Right lobe of liver (tissue), 6 donors: ENCODE data around the gene PDGFA. TPM values are rescaled to one million over a fixed set of nuclear protein-coding genes. Genes with fewer than 3 reads are reported as not detected.

ENCODE experiments used
- ATAC-seq, 4 donors: fragments of 200-7000 bp; cut with Tn5 transposase; one replicate each; pipeline ENCODE4 v1.9.1; 2020; ENCODE audit warnings: mild to moderate bottlenecking in 4 of 4, moderate library complexity in 4 of 4
- DNase-seq, 3 donors: peaks; one replicate each; pipeline ENCODE4 v3.0.0-alpha.2; 2020
- H3K27ac ChIP-seq, 3 donors: fragments of 200-600 bp; one replicate each; pipeline ENCODE4 v1.8.0; 2022
- H3K27me3 ChIP-seq, 2 donors: fragments of 200-600 bp; one replicate each; pipeline ENCODE4 v1.8.0; 2022
- H3K36me3 ChIP-seq, 4 donors: fragments of 200-600 bp; sonication (generic) in 1 of 4; one replicate each; pipeline versions ENCODE4 v1.5.1 to v1.8.0; 2017 to 2022; ENCODE audit warnings: control low read depth in 1 of 4
- H3K4me1 ChIP-seq, 4 donors: fragments of 200-600 bp; sonication (generic) in 1 of 4; one replicate each; pipeline versions ENCODE4 v1.5.1 to v1.8.0; 2017 to 2022; ENCODE audit warnings: control low read depth in 1 of 4
- H3K4me3 ChIP-seq, 3 donors: fragments of 200-600 bp; one replicate each; pipeline ENCODE4 v1.8.0; 2022
- H3K9me3 ChIP-seq, 4 donors: fragments of 200-600 bp; sonication (generic) in 1 of 4; one replicate each; pipeline versions ENCODE4 v1.5.1 to v1.8.0; 2017 to 2022; ENCODE audit warnings: control low read depth in 1 of 4
- CTCF ChIP-seq, 4 donors: fragments of 200-600 bp in 3 of 4; fragments of 450-650 bp in 1 of 4; IDR thresholded peaks; one replicate each; pipeline versions ENCODE4 v1.5.1 to v1.8.0; 2016 to 2022; ENCODE audit warnings: antibody characterized with exemption in 4 of 4, mild to moderate bottlenecking in 2 of 4
- POLR2A ChIP-seq: fragments of 450-650 bp; IDR thresholded peaks from one replicate; pipeline ENCODE4 v1.6.1; 2017; ENCODE audit warnings: antibody characterized with exemption, mild to moderate bottlenecking
- WGBS: methylation state at CpG from one replicate; pipeline ENCODE4 v1.1.6; 2018; ENCODE audit warnings: low coverage, low lambda C conversion rate; ENCODE audit not compliant: insufficient coverage; ENCODE audit errors: missing lambda C conversion rate; 5-methylcytosine and 5-hydroxymethylcytosine counted together
- intact Hi-C, 2 donors: fragments of 100-400 bp; cut with DNase I; formaldehyde crosslinking; loops; one replicate each; pipeline versions ENCODE4 v1.11.2 to v1.14.1; 2022
- total RNA-seq, 6 experiments: library from RNA; depleted of rRNA in 2 of 6; stranded (reverse); fragments of >200 nt in 2 of 6; fragmentation: NEBNext Ultra II Directional in 3 of 6; extraction: Animal tissue kit (Norgen Biotek cat#: 25700) in 3 of 6; gene quantifications; one replicate each; pipeline versions ENCODE4 v1.1.0 to v1.2.4, GENCODE V29; 2016 to 2023
- donor health status: DM: no; HTN: yes; CAD: no.
- donor health status: DM: no; HTN: no; CAD: no.
- donor health status: DM: no; HTN: no; CAD: no.
- donor health status: DM: no; HTN: yes; CAD: no.
- donor health status: DM: no; HTN: yes; CAD: no.

Gene PDGFA
- total RNA-seq, 6 experiments from 2014 or later: 2.3 to 20.9 (median 8.4) TPM

GRCh38 chr7:507623-508300 lies 11.9 kb downstream of the PDGFA start:
- peaks cover 0 to 17% (median 7%) of the 10 kb centered on the region in 4 donors for H3K4me1 ChIP-seq
- no peaks in the 10 kb centered on the region for H3K36me3 ChIP-seq
- WGBS: 82% methylated on average over 4 of the region's 17 CpGs
- no peak overlapping the region for H3K4me3 ChIP-seq
- no peaks in the 10 kb centered on the region for H3K9me3 ChIP-seq
- TF ChIP-seq CTCF (IDR thresholded peaks at IDR 0.05) (no peak), POLR2A (no peak)
- no peak overlapping the region for H3K27ac ChIP-seq
- peak in 2 of 3 donors; percentile 16 to 42 for DNase-seq
- no peak for ATAC-seq
- intact Hi-C loops: no loop called here
- H3K27me3 ChIP-seq: no peaks in the 10 kb centered on the region

- WGBS: 93% methylated on average over 3 of the region's 15 CpGs
- intact Hi-C loops: no loop called here
- peak; percentile 9 to 39 (median 36) for DNase-seq
These were observed 12.6 kb downstream of the PDGFA start for GRCh38 chr7:506921-507622.

GRCh38 chr7:506391-506831 lies 13.2 kb downstream of the PDGFA start:
- H3K9me3 ChIP-seq: no peaks in the 10 kb centered on the region
- no CpG with 5 or more reads among the region's 11 CpGs for WGBS
- ATAC-seq (no peak), DNase-seq (peak; percentile 18 to 51 (median 43))
- H3K4me3 ChIP-seq: no peak overlapping the region
- peaks cover 0 to 17% (median 7%) of the 10 kb centered on the region in 4 donors for H3K4me1 ChIP-seq
- H3K36me3 ChIP-seq: no peaks in the 10 kb centered on the region
- no peaks in the 10 kb centered on the region for H3K27me3 ChIP-seq
- H3K27ac ChIP-seq: no peak overlapping the region
- TF ChIP-seq POLR2A (no peak), CTCF (IDR thresholded peaks at IDR 0.05) (no peak)
- intact Hi-C loops: no loop called here

More at GRCh38 chr7:506921-507622, 12.6 kb downstream of the PDGFA start:
- Histone ChIP-seq H3K27ac (no peak overlapping the region), H3K4me3 (no peak overlapping the region), H3K4me1 (peaks cover 0 to 17% (median 7%) of the 10 kb centered on the region in 4 donors), H3K9me3 (no peaks in the 10 kb centered on the region), H3K27me3 (no peaks in the 10 kb centered on the region), H3K36me3 (no peaks in the 10 kb centered on the region)
- no peak for ATAC-seq
- TF ChIP-seq CTCF (IDR thresholded peaks at IDR 0.05) (no peak), POLR2A (no peak)

- intact Hi-C loops: no loop called here
- peak; percentile 13 to 38 (median 36) for DNase-seq
- peak overlapping the region in 2 of 3 donors; percentile 61 to 93 for H3K27ac ChIP-seq
- TF ChIP-seq CTCF (IDR thresholded peaks at IDR 0.05) (no peak), POLR2A (no peak)
- no peaks in the 10 kb centered on the region for H3K36me3 ChIP-seq
- peaks cover 0 to 17% (median 7%) of the 10 kb centered on the region in 4 donors for H3K4me1 ChIP-seq
- H3K4me3 ChIP-seq: no peak overlapping the region
- no peaks in the 10 kb centered on the region for H3K9me3 ChIP-seq
- no peak for ATAC-seq
- WGBS: 63% methylated on average over 4 of the region's 16 CpGs
- H3K27me3 ChIP-seq: no peaks in the 10 kb centered on the region
These were observed 14.5 kb downstream of the PDGFA start for GRCh38 chr7:505171-505570.
